GM12878 (cell line): ENCODE results near the gene PATZ1. TPM values are rescaled to one million over a fixed set of nuclear protein-coding genes. Genes with fewer than 3 reads are reported as not detected.

Experiments
- ATAC-seq: fragments of 200-7000 bp; cut with Tn5 transposase; 3 replicates; pipeline ENCODE4 v1.9.1; 2020; ENCODE audit warnings: mild to moderate bottlenecking, moderate library complexity
- BruUV-seq: library from RNA; stranded (reverse); fragments of 400-500 nt; replicated peaks from 2 replicates; lab custom pipeline; 2021; lab: Mats Ljungman, UMichigan
- CTCF ChIA-PET: fragments of 300-600 bp; sonication (Branson Sonifier 250); formaldehyde crosslinking; extraction: SDS; loops from one replicate; lab custom pipeline; 2021; ENCODE audit warnings: inconsistent platforms; lab: Yijun Ruan, JAX
- POLR2A ChIA-PET: fragments of 350-600 bp; formaldehyde crosslinking; extraction: SDS; loops from one replicate; lab custom pipeline; 2021; ENCODE audit warnings: inconsistent platforms; lab: Charles Lee
- RAD21 ChIA-PET: fragments of 300-600 bp; sonication (Branson Sonifier 250); formaldehyde crosslinking; loops from one replicate; lab custom pipeline; 2023; ENCODE audit warnings: antibody characterized with exemption; ENCODE audit not compliant: unreplicated experiment; lab: Charles Lee
- SMC1A ChIA-PET: fragments of 300-600 bp; sonication (Branson Sonifier 250); formaldehyde crosslinking; loops from one replicate; lab custom pipeline; 2023; ENCODE audit not compliant: unreplicated experiment, uncharacterized antibody; lab: Charles Lee
- DNase-seq: peaks from one replicate; pipeline ENCODE4 v3.0.0-alpha.2; 2011; ENCODE audit warnings: low read depth, low spot score
- FAIRE-seq: peaks from 3 replicates; lab custom pipeline; 2011; peaks lifted over from hg19 to GRCh38; lab: Jason Lieb, UNC
- H2AFZ ChIP-seq: 2 replicates; pipeline ENCODE4 v1.6.0; 2011; ENCODE audit warnings: low read depth, low read length, control low read depth; ENCODE audit not compliant: control insufficient read depth
- H3K27ac ChIP-seq: 2 replicates; pipeline ENCODE4 v1.5.1; 2011; ENCODE audit warnings: control low read depth; ENCODE audit not compliant: control insufficient read depth, insufficient read depth
- H3K27me3 ChIP-seq, 2 experiments: replicated peaks in 1 of 2; 2 replicates each; pipeline versions ENCODE4 v1.6.0 to v1.6.1; 2011; ENCODE audit warnings: low read length in 1 of 2; ENCODE audit not compliant: control insufficient read depth in 2 of 2, insufficient read depth in 2 of 2
- H3K36me3 ChIP-seq, 2 experiments: 2 replicates each; pipeline ENCODE4 v1.5.1; 2011; ENCODE audit warnings: low read length in 1 of 2; ENCODE audit not compliant: control insufficient read depth in 2 of 2, insufficient read depth in 2 of 2
- H3K4me1 ChIP-seq: 2 replicates; pipeline ENCODE4 v1.6.1; 2011; ENCODE audit warnings: mild to moderate bottlenecking, low read length, moderate library complexity, mixed read lengths; ENCODE audit not compliant: control insufficient read depth, insufficient read depth
- H3K4me2 ChIP-seq: 2 replicates; pipeline ENCODE4 v1.6.0; 2011; ENCODE audit warnings: control low read depth; ENCODE audit not compliant: control insufficient read depth, insufficient read depth
- H3K4me3 ChIP-seq: fragments of 200-600 bp; sonication (generic); 2 replicates; pipeline ENCODE4 v1.5.1; 2016
- H3K79me2 ChIP-seq: 2 replicates; pipeline ENCODE4 v1.6.0; 2011; ENCODE audit warnings: low read length; ENCODE audit not compliant: control insufficient read depth, insufficient read depth
- H3K9ac ChIP-seq: 2 replicates; pipeline ENCODE4 v1.8.0; 2011; ENCODE audit warnings: low read length, control low read depth, mixed read lengths; ENCODE audit not compliant: control insufficient read depth, insufficient read depth
- H3K9me3 ChIP-seq: replicated peaks from 3 replicates; pipeline ENCODE4 v1.5.1; 2011; ENCODE audit warnings: mild to moderate bottlenecking, low read length; ENCODE audit not compliant: control insufficient read depth, insufficient read depth
- H4K20me1 ChIP-seq: 2 replicates; pipeline ENCODE4 v1.6.0; 2011; ENCODE audit not compliant: control insufficient read depth, insufficient read depth
- BCL11A ChIP-seq: IDR thresholded peaks from 2 replicates; pipeline ENCODE4 v1.6.1; 2011; ENCODE audit warnings: low read depth, low read length
- CTCF ChIP-seq, 3 experiments: IDR thresholded peaks in 2 of 3; conservative IDR thresholded peaks in 1 of 3; 2 replicates each; pipeline ENCODE4 v1.5.1; 2011; ENCODE audit warnings: low read depth in 3 of 3, low read length in 3 of 3, mild to moderate bottlenecking in 3 of 3, control low read depth in 2 of 3, moderate library complexity in 2 of 3, inconsistent platforms in 1 of 3, mixed read lengths in 1 of 3; ENCODE audit not compliant: control insufficient read depth in 2 of 3, insufficient read depth in 1 of 3; ENCODE audit errors: extremely low read depth in 1 of 3
- JUND ChIP-seq: IDR thresholded peaks from 2 replicates; pipeline ENCODE4 v1.6.1; 2012; ENCODE audit warnings: low read depth, mild to moderate bottlenecking, low read length, improper control_type of control experiment, moderate library complexity
- SIX5 ChIP-seq: IDR thresholded peaks from 2 replicates; pipeline ENCODE4 v1.6.1; 2011; ENCODE audit warnings: mild to moderate bottlenecking, low read depth, low read length, moderate library complexity; ENCODE audit not compliant: severe bottlenecking
- ZBTB33 ChIP-seq: fragments of 450-650 bp; IDR thresholded peaks from 2 replicates; pipeline ENCODE4 v1.6.1; 2017; ENCODE audit warnings: mild to moderate bottlenecking
- WGBS: methylation state at CpG from one replicate; pipeline ENCODE4 v1.1.6; 2016; ENCODE audit warnings: low lambda C conversion rate; ENCODE audit not compliant: insufficient replicate concordance, insufficient coverage; ENCODE audit errors: missing lambda C conversion rate; 5-methylcytosine and 5-hydroxymethylcytosine counted together
- in situ Hi-C: fragments of 300-500 bp; cut with MboI; formaldehyde crosslinking; loops from 9 replicates; pipeline ENCODE4 v1.14.3; 2018; ENCODE audit warnings: mixed read lengths
- intact Hi-C: fragments of 100-400 bp; cut with micrococcal nuclease; formaldehyde crosslinking; loops from one replicate; pipeline ENCODE4 v1.14.2; 2022; ENCODE audit not compliant: unreplicated experiment
- polyA plus RNA-seq, 11 experiments: library from polyadenylated mRNA; depleted of rRNA in 4 of 11; unstranded in 6 of 11; stranded (reverse) in 5 of 11; fragments of >200 nt; fragmentation: Nextera tagmentation in 4 of 11; fragmentation: Illumina TruSeq in 1 of 11; extraction: Ambion mirVana in 4 of 11; extraction: Trizol in 1 of 11; gene quantifications; 1 replicate in 1 of 11; 2 replicates in 10 of 11; pipeline versions ENCODE4 v1.2.1 to v1.2.3, GENCODE V29; 2011 to 2016; ENCODE audit warnings: inconsistent platforms in 2 of 11, missing spikeins in 2 of 11, low read depth in 1 of 11
- total RNA-seq, 4 experiments: library from RNA; depleted of rRNA in 3 of 4; stranded (reverse); fragments of >200 nt in 3 of 4; fragmentation: Illumina TruSeq in 1 of 4; extraction: Trizol in 1 of 4; gene quantifications; 2 replicates each; pipeline versions ENCODE4 v1.2.1 to v1.2.3, GENCODE V29; 2013 to 2021

The PATZ1 gene
- total and polyA plus RNA-seq, 10 of the 15 experiments (the other 5 are each of a cell fraction or from before 2014, with no cell fraction given), result 3.6 to 32.7 (median 13.9) TPM

- ChIA-PET RAD21 (no interaction called here), SMC1A (no interaction called here), POLR2A (no interaction called here), CTCF (no interaction called here)
- H3K4me2 ChIP-seq, result no peak overlapping the region
- peaks cover 3% of the 10 kb centered on the region; the same call in 1 of the 2 replicates for H3K4me1 ChIP-seq
- no peaks in the 10 kb centered on the region for H3K79me2 ChIP-seq
- FAIRE-seq, result no peak
- H3K4me3 ChIP-seq, result no peak overlapping the region
- H3K9ac ChIP-seq, result no peak overlapping the region
- H3K27me3 ChIP-seq, result no peaks in the 10 kb centered on the region
- in situ Hi-C loops, result no loop called here
- no peak overlapping the region for H2AFZ ChIP-seq
- H4K20me1 ChIP-seq, result no peaks in the 10 kb centered on the region
- TF ChIP-seq CTCF (IDR thresholded peaks at IDR 0.05 in 2 of 3, conservative IDR thresholded peaks at IDR 0.05 in 1 of 3; ENCODE audit: control insufficient read depth in 2 of 3, extremely low read depth in 1 of 3, insufficient read depth in 1 of 3, low read depth in 3 of 3, low read length in 3 of 3), result no peak
- TF ChIP-seq JUND, result no peak
- no peak for ATAC-seq
- intact Hi-C loops, result no loop called here
- DNase-seq, result no peak
- 35% methylated on average over 1 of the region's 1 CpG for WGBS
- H3K9me3 ChIP-seq, result no peaks in the 10 kb centered on the region
- H3K27ac ChIP-seq, result no peak overlapping the region
- no peaks in the 10 kb centered on the region for H3K36me3 ChIP-seq
- BruUV-seq, result no TSS peak
These were observed 15.6 kb upstream of the PATZ1 start for GRCh38 chr22:31361743-31362142.

- RAD21 ChIA-PET, result interaction anchor here (1.4 kb wide), 1 partner anchor 16 kb away, joined by 3 read pairs; no protein-coding TSS in a partner anchor
- in situ Hi-C loops, result no loop called here
- H3K9me3 ChIP-seq, result no peaks in the 10 kb centered on the region
- SMC1A ChIA-PET, result interaction anchor here (0.6 kb wide), 1 partner anchor 1782 kb away, joined by 3 read pairs; no protein-coding TSS in a partner anchor
- no peak for FAIRE-seq
- no peaks in the 10 kb centered on the region for H3K36me3 ChIP-seq
- no peaks in the 10 kb centered on the region for H3K79me2 ChIP-seq
- no peaks in the 10 kb centered on the region for H3K27me3 ChIP-seq
- no peak overlapping the region for H3K9ac ChIP-seq
- intact Hi-C loops, result no loop called here
- no TSS peak for BruUV-seq
- TF ChIP-seq BCL11A, result no peak
- TF ChIP-seq ZBTB33, result no peak
- no peak for TF ChIP-seq SIX5
- TF ChIP-seq, all 136 proteins: peak for 0
- Histone ChIP-seq H3K4me3 (no peak overlapping the region), H3K4me2 (no peak overlapping the region), H3K27ac (no peak overlapping the region), H3K4me1 (peaks cover 7% of the 10 kb centered on the region; the same call in 1 of the 2 replicates), H4K20me1 (no peaks in the 10 kb centered on the region), H2AFZ (no peak overlapping the region)
- POLR2A ChIA-PET, result interaction anchor here (0.7 kb wide), 1 partner anchor 10 kb away, joined by 3 read pairs; no protein-coding TSS in a partner anchor
- ATAC-seq (no peak), DNase-seq (no peak)
- CTCF ChIA-PET, result interaction anchor here (0.6 kb wide), 1 partner anchor 136 kb away, joined by 3 read pairs; no protein-coding TSS in a partner anchor
- 47% methylated on average over 1 of the region's 1 CpG for WGBS
These were observed 13.9 kb upstream of the PATZ1 start for GRCh38 chr22:31360029-31360428.
